Neural cell (in vitro differentiated cells): ENCODE results near the gene CCL19.

Experiments
- CTCF ChIP-seq: fragments of 450-650 bp; IDR thresholded peaks from 2 replicates; pipeline ENCODE4 v1.5.1; 2014; ENCODE audit warnings: antibody characterized with exemption, mild to moderate bottlenecking, moderate library complexity; ENCODE audit not compliant: poor library complexity, severe bottlenecking
- EP300 ChIP-seq: fragments of 450-650 bp; conservative IDR thresholded peaks from 2 replicates; pipeline ENCODE4 v1.6.1; 2014; ENCODE audit warnings: antibody characterized with exemption, mild to moderate bottlenecking, moderate library complexity; ENCODE audit not compliant: poor library complexity, severe bottlenecking
- EZH2 ChIP-seq: fragments of 200-600, 300-800 bp; shearing (Covaris generic), sonication (generic); IDR thresholded peaks from 2 replicates; pipeline ENCODE4 v1.6.1; 2014; ENCODE audit warnings: antibody characterized with exemption, low read length, borderline replicate concordance, mild to moderate bottlenecking; ENCODE audit not compliant: insufficient read depth, poor library complexity, severe bottlenecking
- MXI1 ChIP-seq: fragments of 450-650 bp; conservative IDR thresholded peaks from 2 replicates; pipeline ENCODE4 v1.6.1; 2014; ENCODE audit warnings: antibody characterized with exemption, mild to moderate bottlenecking; ENCODE audit not compliant: poor library complexity, severe bottlenecking
- POLR2AphosphoS5 ChIP-seq: IDR thresholded peaks from 2 replicates; pipeline ENCODE4 v1.6.1; 2012
- RAD21 ChIP-seq: fragments of 450-650 bp; conservative IDR thresholded peaks from 2 replicates; pipeline ENCODE4 v1.6.1; 2014; ENCODE audit warnings: antibody characterized with exemption, mild to moderate bottlenecking, moderate library complexity
- SMC3 ChIP-seq: fragments of 450-650 bp; conservative IDR thresholded peaks from 2 replicates; pipeline ENCODE4 v1.6.1; 2014; ENCODE audit warnings: antibody characterized with exemption, mild to moderate bottlenecking, moderate library complexity; ENCODE audit not compliant: poor library complexity
- TAF1 ChIP-seq: IDR thresholded peaks from 2 replicates; pipeline ENCODE4 v1.6.1; 2012; ENCODE audit warnings: low read depth
- TF ChIP-seq, protein P1 (sequence below): IDR thresholded peaks from 2 replicates; pipeline ENCODE4 v1.6.1; 2012; ENCODE audit warnings: borderline replicate concordance

- no peak for TF ChIP-seq POLR2AphosphoS5
- no peak for TF ChIP-seq CTCF
- no peak for TF ChIP-seq EP300
- TF ChIP-seq SMC3: no peak
- TF ChIP-seq RAD21: no peak
- no peak for TF ChIP-seq TAF1
- TF ChIP-seq EZH2: no peak
- TF ChIP-seq, protein P1, sequence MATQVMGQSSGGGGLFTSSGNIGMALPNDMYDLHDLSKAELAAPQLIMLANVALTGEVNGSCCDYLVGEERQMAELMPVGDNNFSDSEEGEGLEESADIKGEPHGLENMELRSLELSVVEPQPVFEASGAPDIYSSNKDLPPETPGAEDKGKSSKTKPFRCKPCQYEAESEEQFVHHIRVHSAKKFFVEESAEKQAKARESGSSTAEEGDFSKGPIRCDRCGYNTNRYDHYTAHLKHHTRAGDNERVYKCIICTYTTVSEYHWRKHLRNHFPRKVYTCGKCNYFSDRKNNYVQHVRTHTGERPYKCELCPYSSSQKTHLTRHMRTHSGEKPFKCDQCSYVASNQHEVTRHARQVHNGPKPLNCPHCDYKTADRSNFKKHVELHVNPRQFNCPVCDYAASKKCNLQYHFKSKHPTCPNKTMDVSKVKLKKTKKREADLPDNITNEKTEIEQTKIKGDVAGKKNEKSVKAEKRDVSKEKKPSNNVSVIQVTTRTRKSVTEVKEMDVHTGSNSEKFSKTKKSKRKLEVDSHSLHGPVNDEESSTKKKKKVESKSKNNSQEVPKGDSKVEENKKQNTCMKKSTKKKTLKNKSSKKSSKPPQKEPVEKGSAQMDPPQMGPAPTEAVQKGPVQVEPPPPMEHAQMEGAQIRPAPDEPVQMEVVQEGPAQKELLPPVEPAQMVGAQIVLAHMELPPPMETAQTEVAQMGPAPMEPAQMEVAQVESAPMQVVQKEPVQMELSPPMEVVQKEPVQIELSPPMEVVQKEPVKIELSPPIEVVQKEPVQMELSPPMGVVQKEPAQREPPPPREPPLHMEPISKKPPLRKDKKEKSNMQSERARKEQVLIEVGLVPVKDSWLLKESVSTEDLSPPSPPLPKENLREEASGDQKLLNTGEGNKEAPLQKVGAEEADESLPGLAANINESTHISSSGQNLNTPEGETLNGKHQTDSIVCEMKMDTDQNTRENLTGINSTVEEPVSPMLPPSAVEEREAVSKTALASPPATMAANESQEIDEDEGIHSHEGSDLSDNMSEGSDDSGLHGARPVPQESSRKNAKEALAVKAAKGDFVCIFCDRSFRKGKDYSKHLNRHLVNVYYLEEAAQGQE: no peak
- TF ChIP-seq MXI1: no peak
Measured at GRCh38 chr9:34714007-34714406, 22.9 kb upstream of the CCL19 start.
